ENCODE results near the gene TTF1. TPM values are rescaled to one million over a fixed set of nuclear protein-coding genes. Genes with fewer than 3 reads are reported as not detected.
"Not testable (repeated sequence)": the region's sequence is repeated elsewhere in the genome, so short reads cannot be mapped to it uniquely, and the experiment has no call there.

Gene TTF1
- total RNA-seq, 1 donor from 2014 or later, result 33.1 TPM

GRCh38 chr9:132377769-132378168 is 28.9 kb downstream of the TTF1 start:
- H3K27ac Mint-ChIP-seq; intact Hi-C loops (cut with micrococcal nuclease); DNase-seq (ENCODE audit: low spot score); H3K4me3 Mint-ChIP-seq; H3K9me3 Mint-ChIP-seq; H3K27me3 Mint-ChIP-seq (ENCODE audit: insufficient read depth): not testable (repeated sequence)
- Mint-ChIP-seq H3K36me3 (ENCODE audit: low read depth) (peaks cover 31% of the 10 kb centered on the region), H3K4me1 (ENCODE audit: low read depth) (peaks cover 21% of the 10 kb centered on the region)

- Mint-ChIP-seq H3K4me1 (ENCODE audit: low read depth) (peaks cover 18% of the 10 kb centered on the region), H3K9me3 (no peaks in the 10 kb centered on the region), H3K4me3 (peak overlapping the region; percentile 61), H3K27me3 (ENCODE audit: insufficient read depth) (no peaks in the 10 kb centered on the region), H3K36me3 (ENCODE audit: low read depth) (peaks cover 17% of the 10 kb centered on the region), H3K27ac (peak overlapping the region; percentile 72)
- intact Hi-C loops (cut with micrococcal nuclease), result loop anchor here (2.0 kb wide), 1 partner anchor 18 kb away; the partner anchor contains the start of gene SETX
- no peak for DNase-seq (ENCODE audit: low spot score)
Measured at GRCh38 chr9:132372177-132373095, 34.2 kb downstream of the TTF1 start.

- peaks cover 18% of the 10 kb centered on the region for H3K4me1 Mint-ChIP-seq (ENCODE audit: low read depth)
- H3K27me3 Mint-ChIP-seq (ENCODE audit: insufficient read depth), result no peaks in the 10 kb centered on the region
- intact Hi-C loops (cut with micrococcal nuclease), result no loop called here
- peaks cover 8% of the 10 kb centered on the region for H3K36me3 Mint-ChIP-seq (ENCODE audit: low read depth)
- H3K27ac Mint-ChIP-seq, result no peak overlapping the region
- H3K4me3 Mint-ChIP-seq, result no peak overlapping the region
- no peak for DNase-seq (ENCODE audit: low spot score)
- H3K9me3 Mint-ChIP-seq, result no peaks in the 10 kb centered on the region
Measured at GRCh38 chr9:132370592-132370991, 36.0 kb downstream of the TTF1 start.

GRCh38 chr9:132369421-132369820 is 37.2 kb downstream of the TTF1 start:
- Mint-ChIP-seq H3K36me3 (ENCODE audit: low read depth) (peaks cover 8% of the 10 kb centered on the region), H3K4me3 (no peak overlapping the region), H3K27ac (no peak overlapping the region), H3K27me3 (ENCODE audit: insufficient read depth) (no peaks in the 10 kb centered on the region), H3K9me3 (no peaks in the 10 kb centered on the region), H3K4me1 (ENCODE audit: low read depth) (peaks cover 18% of the 10 kb centered on the region)
- intact Hi-C loops (cut with micrococcal nuclease), result no loop called here
- DNase-seq (ENCODE audit: low spot score), result no peak

GRCh38 chr9:132367613-132368313 is 38.9 kb downstream of the TTF1 start:
- no peak overlapping the region for H3K4me3 Mint-ChIP-seq
- intact Hi-C loops (cut with micrococcal nuclease), result no loop called here
- H3K27ac Mint-ChIP-seq, result no peak overlapping the region
- DNase-seq (ENCODE audit: low spot score), result no peak
- peaks cover 5% of the 10 kb centered on the region for H3K36me3 Mint-ChIP-seq (ENCODE audit: low read depth)
- H3K4me1 Mint-ChIP-seq (ENCODE audit: low read depth), result peaks cover 8% of the 10 kb centered on the region
- no peaks in the 10 kb centered on the region for H3K27me3 Mint-ChIP-seq (ENCODE audit: insufficient read depth)
- H3K9me3 Mint-ChIP-seq, result no peaks in the 10 kb centered on the region

- intact Hi-C loops (cut with micrococcal nuclease), result no loop called here
- H3K27me3 Mint-ChIP-seq (ENCODE audit: insufficient read depth), result no peaks in the 10 kb centered on the region
- no peaks in the 10 kb centered on the region for H3K36me3 Mint-ChIP-seq (ENCODE audit: low read depth)
- no peak overlapping the region for H3K27ac Mint-ChIP-seq
- DNase-seq (ENCODE audit: low spot score), result no peak
- H3K4me3 Mint-ChIP-seq, result no peak overlapping the region
- no peaks in the 10 kb centered on the region for H3K4me1 Mint-ChIP-seq (ENCODE audit: low read depth)
- H3K9me3 Mint-ChIP-seq, result no peaks in the 10 kb centered on the region
Measured at GRCh38 chr9:132366481-132366880, 40.2 kb downstream of the TTF1 start.

GRCh38 chr9:132365986-132366385 is 40.7 kb downstream of the TTF1 start:
- intact Hi-C loops (cut with micrococcal nuclease), result no loop called here
- H3K4me3 Mint-ChIP-seq, result no peak overlapping the region
- H3K4me1 Mint-ChIP-seq (ENCODE audit: low read depth), result no peaks in the 10 kb centered on the region
- no peaks in the 10 kb centered on the region for H3K9me3 Mint-ChIP-seq
- no peak overlapping the region for H3K27ac Mint-ChIP-seq
- H3K36me3 Mint-ChIP-seq (ENCODE audit: low read depth), result no peaks in the 10 kb centered on the region
- no peaks in the 10 kb centered on the region for H3K27me3 Mint-ChIP-seq (ENCODE audit: insufficient read depth)
- DNase-seq (ENCODE audit: low spot score), result no peak

- no peak for DNase-seq (ENCODE audit: low spot score)
- no peak overlapping the region for H3K27ac Mint-ChIP-seq
- no peak overlapping the region for H3K4me3 Mint-ChIP-seq
- intact Hi-C loops (cut with micrococcal nuclease), result no loop called here
- peaks cover 1% of the 10 kb centered on the region for H3K4me1 Mint-ChIP-seq (ENCODE audit: low read depth)
- no peaks in the 10 kb centered on the region for H3K9me3 Mint-ChIP-seq
- no peaks in the 10 kb centered on the region for H3K36me3 Mint-ChIP-seq (ENCODE audit: low read depth)
- H3K27me3 Mint-ChIP-seq (ENCODE audit: insufficient read depth), result no peaks in the 10 kb centered on the region
Measured at GRCh38 chr9:132364068-132364467, 42.6 kb downstream of the TTF1 start.

- Mint-ChIP-seq H3K9me3 (no peaks in the 10 kb centered on the region), H3K27me3 (ENCODE audit: insufficient read depth) (peaks cover 3% of the 10 kb centered on the region), H3K4me1 (ENCODE audit: low read depth) (peaks cover 22% of the 10 kb centered on the region), H3K4me3 (no peak overlapping the region), H3K36me3 (ENCODE audit: low read depth) (peaks cover 12% of the 10 kb centered on the region), H3K27ac (no peak overlapping the region)
- intact Hi-C loops (cut with micrococcal nuclease), result loop anchor here (10.0 kb wide), 4 partner anchors 353 to 1017 kb away; partner anchors contain the start of genes MED22, PRRC2B, RPL7A and STKLD1
- no peak for DNase-seq (ENCODE audit: low spot score)
Measured at GRCh38 chr9:132357764-132358163, 48.9 kb downstream of the TTF1 start.

- no peak for DNase-seq (ENCODE audit: low spot score)
- H3K9me3 Mint-ChIP-seq, result no peaks in the 10 kb centered on the region
- H3K27me3 Mint-ChIP-seq (ENCODE audit: insufficient read depth), result peaks cover 3% of the 10 kb centered on the region
- peaks cover 25% of the 10 kb centered on the region for H3K36me3 Mint-ChIP-seq (ENCODE audit: low read depth)
- peak overlapping the region; percentile 50 for H3K27ac Mint-ChIP-seq
- peaks cover 36% of the 10 kb centered on the region for H3K4me1 Mint-ChIP-seq (ENCODE audit: low read depth)
- peak overlapping the region; percentile 65 for H3K4me3 Mint-ChIP-seq
- intact Hi-C loops (cut with micrococcal nuclease), result loop anchor here (10.0 kb wide), 4 partner anchors 352 to 1018 kb away; partner anchors contain the start of genes MED22, PRRC2B, RPL7A and STKLD1
Measured at GRCh38 chr9:132356324-132356924, 50.2 kb downstream of the TTF1 start.

GRCh38 chr9:132354637-132355355 is 51.8 kb downstream of the TTF1 start, which contains the start of gene SETX:
TSS of gene SETX (minus strand) at chr9:132354986. CDS start at chr9:132349428, 5,558 bp downstream.
- peak within 1 kb of the TSS; percentile 91 for H3K4me3 Mint-ChIP-seq
- H3K9me3 Mint-ChIP-seq, result no peaks in the 10 kb centered on the region
- peak; percentile 91 for DNase-seq (ENCODE audit: low spot score)
- H3K27me3 Mint-ChIP-seq (ENCODE audit: insufficient read depth), result peaks cover 3% of the 10 kb centered on the region
- peaks cover 30% of the 10 kb centered on the region for H3K36me3 Mint-ChIP-seq (ENCODE audit: low read depth)
- H3K4me1 Mint-ChIP-seq (ENCODE audit: low read depth), result peaks cover 46% of the 10 kb centered on the region
- intact Hi-C loops (cut with micrococcal nuclease), result loop anchor here (1.0 to 10.0 kb wide), 12 partner anchors 18 to 1097 kb away; partner anchors contain the start of genes GTF3C4, GTF3C5, MED22 and POMT1
- peak within 1 kb of the TSS; percentile 95 for H3K27ac Mint-ChIP-seq
